HG02588 (cell line): ENCODE results near the gene SPPL2B.
"Not testable (repeated sequence)": the region's sequence is repeated elsewhere in the genome, so short reads cannot be mapped to it uniquely, and the experiment has no call there.

Source experiments
- ATAC-seq: cut with Tn5 transposase; IDR thresholded peaks from one replicate; pipeline ENCODE4 v1.9.1; 2021; ENCODE audit warnings: mild to moderate bottlenecking, moderate library complexity; ENCODE audit not compliant: unreplicated experiment

SPPL2B gene

DNA sequence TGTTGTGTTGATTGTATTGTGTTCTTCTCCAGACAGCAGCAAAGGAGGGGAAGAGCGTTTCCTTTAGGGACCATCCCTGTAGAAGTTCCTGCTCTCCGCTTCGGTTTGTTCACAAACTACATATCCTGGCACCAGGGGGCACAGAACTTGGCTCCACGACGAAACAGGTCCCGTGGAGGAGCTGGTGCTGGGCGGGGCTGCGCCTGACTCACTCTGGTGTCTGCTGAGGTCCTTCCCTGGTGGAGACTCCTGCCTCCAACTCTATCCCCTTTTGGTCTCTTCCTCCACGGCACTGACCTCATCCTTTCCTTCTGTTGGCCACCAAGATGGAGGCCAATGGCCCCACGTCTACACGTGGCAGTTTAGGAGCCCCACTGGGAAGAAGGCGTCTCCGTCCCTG is 46.3 kb downstream of the SPPL2B start:
- no peak for ATAC-seq

DNA sequence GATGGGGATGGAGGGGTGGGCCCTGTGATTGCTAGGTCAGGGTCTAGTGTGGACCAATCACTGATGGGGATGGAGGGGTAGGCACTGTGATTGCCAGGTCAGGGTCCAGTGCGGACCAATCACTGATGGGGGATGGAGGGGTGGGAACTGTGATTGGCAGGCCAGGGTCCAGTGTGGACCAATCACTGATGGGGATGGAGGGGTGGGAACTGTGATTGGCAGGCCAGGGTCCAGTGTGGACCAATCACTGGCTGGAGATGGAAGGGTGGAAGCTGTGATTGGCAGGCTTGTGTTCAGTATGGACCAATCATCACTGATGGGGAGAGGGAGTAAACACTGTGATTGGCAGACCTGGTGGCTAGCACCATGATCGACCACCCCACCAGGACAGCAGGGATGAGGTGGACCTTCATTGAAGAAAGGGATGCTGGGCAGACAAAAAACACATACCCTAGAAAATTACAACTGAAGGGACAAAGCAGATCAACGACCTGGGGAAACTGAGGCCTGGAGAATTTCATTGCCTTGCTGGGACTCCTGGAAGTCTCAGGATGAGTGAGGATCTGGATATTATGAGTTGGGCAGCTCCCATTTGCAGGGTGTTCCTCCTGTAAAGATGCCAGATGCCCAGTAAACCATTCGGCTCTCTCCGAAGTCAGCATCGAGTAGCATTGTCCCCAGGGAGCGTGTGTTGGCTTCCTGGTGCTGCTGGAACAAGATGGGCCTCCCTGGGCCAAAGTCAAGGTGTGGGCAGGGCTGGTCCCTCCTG is 47.1 kb downstream of the SPPL2B start:
- no peak for ATAC-seq

DNA sequence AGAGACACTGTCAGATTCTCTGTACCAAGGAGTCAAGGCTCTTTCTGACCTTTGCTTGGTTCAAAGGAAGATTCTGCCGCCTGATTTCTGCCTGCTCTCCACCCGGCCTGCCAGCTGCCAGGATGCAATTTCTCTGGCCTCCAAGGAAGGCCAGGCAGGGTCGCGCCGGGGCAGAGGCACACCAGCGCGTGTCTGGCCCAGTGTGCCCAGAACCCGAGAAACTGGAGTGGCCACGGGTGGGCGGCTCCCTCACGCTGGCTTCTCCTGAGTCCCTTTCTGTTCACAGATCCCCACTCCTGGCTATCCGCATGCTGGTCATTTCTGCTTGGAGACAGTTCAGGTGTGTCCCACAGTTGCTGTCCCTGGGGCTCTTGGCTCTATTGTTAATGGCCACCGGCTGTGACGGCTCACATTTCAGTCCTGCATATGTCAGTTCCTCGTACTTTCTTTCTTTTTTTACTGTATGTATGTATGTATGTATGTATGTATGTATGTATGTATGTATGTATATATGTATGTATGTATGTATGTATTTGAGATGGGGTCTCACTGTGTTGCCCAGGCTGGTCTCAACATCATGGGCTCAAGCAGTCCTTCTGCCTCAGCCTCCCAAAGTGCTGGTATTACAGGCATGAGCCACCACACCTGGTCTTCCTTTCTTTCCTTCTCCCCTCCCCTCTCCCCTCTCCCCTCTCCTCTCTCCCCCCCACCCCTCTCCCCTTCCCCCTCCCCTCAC is 48.5 kb downstream of the SPPL2B start:
- no peak for ATAC-seq

DNA sequence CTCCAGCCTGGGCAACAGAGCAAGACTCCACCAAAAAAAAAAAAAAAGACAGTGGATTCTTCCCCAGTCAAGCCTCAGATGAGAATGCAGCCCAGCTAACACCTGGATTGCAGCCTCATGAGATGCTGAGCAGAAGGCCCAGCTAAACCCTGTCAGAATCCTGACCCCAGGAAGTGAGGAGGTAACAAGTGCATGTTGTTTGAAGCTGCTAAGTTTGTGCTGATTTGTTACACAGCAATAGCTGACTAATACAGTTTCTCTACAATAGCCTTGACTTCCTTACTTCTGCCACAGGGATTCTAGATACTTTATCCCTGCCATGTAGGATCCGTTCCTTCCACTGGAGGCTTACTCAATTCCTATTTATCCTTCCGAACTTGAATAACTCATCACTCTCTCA is 52.1 kb downstream of the SPPL2B start:
- no peak for ATAC-seq

DNA sequence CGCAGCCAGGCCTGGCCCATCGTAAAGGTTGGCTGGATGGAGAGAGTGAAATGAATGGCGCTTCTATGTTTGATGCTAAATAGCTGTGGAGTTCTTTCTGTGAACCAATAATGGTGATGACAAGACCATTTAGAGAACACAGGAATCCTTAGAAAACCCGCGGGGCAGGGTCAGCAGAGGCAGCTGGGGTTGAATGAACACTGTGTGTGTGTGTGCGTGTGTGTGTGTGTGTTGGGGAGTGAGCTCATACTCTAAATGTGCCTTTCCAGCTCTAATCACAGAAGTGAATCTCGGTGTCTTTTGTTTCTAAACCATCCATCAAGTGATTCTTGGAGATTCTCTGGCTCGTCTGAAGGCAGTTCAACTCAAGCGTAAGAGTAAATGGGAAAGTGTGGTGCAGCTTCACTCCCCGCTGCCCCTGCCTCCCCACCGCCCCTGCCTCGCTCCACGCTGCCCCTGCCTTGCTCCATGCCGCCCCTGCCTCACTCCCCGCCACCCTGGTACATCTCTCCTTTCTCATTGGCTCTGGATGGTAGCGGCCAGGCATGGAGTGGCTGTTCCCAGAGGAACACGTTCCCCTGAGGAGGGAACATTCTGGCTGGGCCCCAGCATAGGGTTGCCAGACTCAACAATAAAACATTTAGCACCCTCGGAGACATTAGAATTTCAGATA is 52.8 kb downstream of the SPPL2B start:
- ATAC-seq, result no peak

DNA sequence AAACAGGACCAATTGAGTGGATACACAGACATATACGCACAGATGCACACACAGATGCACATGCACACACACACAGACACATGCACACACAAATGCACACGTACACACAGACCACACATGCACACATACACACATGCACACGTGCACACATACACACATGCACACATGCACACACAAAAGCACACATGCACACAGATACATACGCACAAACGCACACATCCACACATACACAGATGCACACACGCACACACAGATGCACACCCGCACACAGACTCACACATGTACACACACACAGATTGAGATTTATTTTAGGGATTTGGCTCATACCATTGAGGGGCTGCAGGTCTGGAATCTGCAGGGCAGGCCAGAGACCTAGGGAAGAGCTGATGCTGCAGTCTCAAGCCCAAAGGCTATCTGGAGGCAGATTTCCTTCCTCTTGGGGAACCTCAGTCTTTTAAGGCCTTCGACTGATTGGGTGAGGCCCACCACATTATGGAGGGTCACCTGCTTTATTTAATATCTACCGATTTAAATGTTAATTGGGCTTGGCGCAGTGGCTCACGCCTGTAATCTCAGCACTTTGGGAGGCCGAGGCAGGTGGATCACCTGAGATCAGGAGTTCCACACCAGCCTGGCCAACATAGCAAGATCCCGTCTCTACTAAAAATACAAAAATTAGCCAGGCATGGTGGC is 54.2 kb downstream of the SPPL2B start:
- no peak for ATAC-seq

DNA sequence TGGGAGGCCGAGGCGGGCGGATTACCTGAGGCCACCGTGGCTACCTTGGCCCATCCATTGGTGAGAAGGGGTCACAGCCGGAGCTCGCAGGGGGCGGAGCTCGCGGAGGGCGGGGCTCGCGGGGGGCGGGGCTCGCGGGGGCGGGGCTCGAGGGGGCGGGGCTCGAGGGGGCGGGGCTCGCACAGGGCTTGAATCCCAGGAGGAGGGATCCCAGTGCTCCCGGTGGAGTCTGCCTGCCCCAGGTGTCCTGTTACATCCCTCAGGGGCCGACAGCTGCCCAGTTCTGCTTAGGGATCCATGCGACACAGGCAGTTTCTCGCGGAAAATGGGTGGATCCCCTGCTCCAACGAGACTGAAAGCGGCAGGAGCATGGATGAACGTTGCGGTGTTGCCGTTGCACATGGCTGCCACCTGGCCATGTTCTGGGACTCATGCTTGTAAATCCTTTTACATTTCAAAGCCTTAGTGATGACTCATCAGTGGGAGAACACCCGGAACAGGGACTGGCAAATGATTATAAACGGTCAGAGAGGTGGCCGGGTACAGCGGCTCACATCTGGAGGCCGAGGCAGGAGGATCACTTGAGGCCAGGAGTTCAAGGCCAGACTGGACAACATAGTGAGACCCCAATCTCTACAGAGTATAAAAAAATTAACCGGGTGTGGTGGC is 56.7 kb downstream of the SPPL2B start:
- no peak for ATAC-seq

DNA sequence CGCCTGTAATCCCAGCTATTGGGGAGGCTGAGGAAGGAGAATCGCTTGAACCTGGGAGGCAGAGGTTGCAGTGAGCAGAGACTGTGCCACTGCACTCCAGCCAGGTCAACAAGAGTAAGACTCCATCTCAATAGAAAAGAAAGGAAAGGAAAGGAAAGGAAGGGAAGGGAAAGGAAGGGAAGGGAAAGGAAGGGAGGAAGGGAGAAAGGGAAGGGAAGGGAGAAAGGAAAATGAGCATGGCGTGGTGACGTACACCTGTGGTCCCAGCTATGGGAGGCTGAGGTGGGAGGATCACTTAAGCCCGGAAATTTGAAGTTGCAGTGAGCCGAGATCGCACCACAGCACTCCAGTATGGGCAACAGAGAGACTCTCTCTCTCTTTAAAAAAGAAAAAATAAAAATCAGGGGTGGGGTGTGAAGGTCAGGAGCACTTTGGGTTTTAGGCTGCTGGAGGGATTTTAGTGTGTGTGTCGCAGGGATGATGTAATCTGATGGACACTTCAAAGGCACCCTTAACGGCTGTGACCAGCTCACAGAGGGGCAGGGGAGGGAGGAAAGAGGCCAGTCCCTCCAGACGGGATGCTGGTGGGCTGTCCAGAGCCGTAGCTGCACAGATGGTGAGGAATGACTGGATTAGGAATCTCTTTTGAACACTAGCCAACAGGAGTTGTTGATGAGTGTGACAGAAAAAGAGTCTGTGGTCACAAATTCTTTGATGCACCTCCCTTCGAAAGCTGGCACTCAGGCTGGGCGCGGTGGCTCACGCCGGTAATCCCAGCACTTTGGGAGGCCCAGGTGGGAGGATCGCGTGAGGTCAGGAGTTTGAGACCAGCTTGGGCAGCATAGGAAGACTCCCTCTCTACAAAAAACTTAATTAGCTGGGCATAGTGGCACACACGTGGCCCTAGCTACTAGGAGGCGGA is 59.1 kb downstream of the SPPL2B start:
- no peak for ATAC-seq

DNA sequence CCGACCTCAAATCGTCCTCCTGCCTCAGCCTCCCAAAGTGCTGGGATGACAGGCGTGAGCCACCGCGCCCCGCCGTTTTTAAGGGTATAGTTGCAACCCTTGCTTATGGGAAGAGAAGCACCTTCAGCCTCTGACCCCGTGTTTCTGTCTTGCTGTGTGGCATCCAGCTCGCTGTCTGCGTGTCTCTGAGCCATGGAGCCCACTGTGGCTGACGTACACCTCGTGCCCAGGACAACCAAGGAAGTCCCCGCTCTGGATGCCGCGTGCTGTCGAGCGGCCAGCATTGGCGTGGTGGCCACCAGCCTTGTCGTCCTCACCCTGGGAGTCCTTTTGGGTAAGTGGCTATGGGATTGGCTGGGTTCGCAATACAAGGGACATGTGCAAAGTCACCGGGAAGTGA is 61.1 kb downstream of the SPPL2B start:
- ATAC-seq, result no peak

DNA sequence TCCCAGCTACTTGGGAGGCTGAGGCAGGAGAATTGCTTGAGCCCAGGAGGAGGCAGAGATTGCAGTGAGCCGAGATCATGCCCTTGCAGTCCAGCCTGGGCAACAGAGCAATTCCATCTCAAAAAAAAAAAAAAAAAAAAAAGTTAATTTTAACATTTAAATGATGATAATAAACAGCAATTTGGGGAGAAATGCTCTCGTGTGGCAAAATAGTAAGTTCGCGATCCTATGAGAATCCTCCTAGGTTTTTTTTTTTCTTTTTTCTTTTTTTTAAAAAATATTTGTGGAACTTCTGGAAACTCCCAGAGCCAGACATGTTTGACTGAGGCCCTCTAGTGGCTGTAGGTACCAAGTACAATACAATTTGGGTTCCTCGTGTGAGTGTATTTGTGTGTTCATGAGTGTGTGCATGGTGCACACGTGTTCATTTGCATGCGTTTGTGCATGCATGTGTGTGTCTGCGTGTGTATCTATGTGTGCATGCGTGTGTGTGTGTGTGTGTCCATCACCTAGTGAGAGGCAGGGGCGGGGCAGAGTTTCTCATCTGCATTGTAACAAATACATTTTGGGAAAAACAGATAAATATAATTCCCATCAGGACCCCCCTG is 62.7 kb downstream of the SPPL2B start:
- ATAC-seq, result no peak

DNA sequence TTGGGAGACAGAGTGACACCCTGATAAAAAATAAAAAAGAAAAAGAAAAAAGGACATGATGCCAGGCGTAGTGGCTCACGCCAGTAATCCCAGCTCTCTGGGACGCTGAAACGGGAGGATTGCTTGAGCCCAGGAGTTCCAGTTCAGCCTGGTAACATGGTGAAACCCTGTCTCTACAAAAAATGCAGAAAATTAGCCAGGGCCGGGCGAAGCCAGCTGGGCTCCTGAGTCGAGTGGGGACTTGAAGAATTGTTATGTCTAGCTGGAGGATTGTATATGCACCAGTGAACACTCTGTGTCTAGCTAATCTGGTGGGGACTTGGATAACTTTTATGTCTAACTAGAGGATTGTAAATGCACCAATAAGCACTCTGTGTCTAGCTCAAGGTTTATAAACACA is 63.9 kb downstream of the SPPL2B start:
- no peak for ATAC-seq

DNA sequence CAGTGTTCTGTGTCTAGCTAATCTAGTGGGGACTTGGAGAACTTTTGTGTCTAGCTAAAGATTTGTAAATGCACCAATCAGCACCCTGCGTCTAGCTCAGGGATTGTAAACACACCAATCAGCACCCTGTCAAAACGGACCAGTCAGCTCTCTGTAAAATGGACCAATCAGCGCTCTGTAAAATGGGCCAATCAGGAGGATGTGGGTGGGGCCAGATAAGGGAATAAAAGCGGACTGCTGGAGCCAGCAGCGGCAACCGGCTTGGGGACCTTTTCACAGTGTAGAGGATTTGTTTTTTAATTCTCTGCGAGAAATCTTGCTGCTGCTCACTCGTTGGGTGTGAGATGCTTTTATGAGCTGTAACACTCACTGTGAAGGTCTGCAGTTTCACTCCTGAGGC is 64.4 kb downstream of the SPPL2B start:
- ATAC-seq, result not testable (repeated sequence)

DNA sequence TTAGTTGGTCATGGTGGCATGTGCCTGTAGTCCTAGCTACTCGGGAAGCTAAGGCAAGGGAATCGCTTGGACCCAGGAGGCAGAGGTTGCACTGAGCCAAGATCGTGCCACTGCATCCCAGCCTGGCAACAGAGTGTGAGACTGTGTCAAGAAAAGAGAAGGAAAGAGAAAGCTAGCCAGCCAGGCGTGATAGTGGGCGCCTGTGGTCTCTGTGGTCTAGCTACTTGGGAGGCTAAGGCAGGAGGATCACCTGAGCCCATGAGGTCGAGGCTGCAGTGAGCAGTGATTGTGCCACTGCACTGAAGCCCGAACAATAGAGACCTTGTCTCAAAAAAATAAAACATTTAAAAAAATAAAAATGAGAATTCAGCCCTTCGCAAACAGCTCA is 65.6 kb downstream of the SPPL2B start:
- ATAC-seq, result no peak

DNA sequence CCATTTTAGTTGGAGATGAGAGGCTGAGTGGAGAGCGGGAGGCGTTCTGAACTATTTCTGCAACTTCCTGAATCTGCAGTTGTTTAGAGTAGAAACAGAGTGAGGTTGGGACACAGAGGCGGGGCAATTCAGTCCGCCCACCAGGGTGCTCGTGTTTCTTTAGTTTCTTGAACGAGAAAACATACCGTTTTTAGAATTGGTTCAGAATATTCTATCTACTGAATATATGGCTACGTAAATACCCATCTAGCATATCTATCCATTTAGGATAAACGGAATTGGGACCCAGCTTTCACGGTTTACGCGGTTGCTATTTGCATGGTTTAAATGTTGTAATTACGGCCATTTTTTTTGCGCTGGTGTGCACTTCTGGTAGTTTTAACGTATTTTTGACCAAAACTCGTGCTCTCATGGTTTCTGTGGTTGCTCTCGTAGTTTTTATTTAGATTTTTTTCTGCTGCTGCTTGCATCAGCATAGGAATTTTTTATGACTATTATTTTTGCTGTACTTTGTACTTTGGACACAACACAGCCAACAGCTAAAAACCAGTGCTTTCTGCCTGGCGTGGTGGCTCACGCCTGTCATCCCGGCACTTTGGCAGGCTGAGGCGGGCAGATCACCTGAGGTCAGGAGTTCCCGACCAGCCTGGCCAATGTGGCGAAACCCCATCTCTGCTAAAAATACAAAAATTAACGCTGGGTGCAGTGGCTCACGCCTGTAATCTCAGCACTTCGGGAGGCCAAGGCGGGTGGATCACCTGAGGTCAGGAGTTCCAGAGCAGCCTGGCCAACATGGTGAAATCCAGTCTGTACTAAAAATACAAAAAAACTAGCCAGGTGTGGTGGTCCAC is 66.2 kb downstream of the SPPL2B start:
- no peak for ATAC-seq

DNA sequence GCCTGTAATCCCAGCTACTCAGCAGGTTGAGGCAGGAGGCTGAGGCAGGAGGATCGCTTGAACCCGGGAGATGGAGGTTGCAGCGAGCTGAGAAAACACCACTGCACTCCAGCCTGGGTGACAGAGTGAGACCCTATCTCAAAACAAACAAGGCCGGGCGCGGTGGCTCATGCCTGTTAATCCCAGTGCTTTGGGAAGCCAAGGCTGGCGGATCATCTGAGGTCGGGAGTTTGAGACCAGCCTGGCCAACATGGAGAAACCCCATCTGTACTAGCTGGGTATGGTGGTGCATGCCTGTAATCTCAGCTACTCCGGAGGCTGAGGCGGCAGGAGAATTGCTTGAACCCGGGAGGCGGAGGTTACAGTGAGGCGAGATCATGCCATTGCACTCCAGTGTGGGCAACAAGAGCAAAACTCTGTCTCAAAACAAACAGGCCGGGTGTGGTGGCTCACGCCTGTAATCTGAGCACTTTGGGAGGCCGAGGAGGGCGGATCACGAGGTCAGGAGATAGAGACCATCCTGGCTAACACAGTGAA is 66.9 kb downstream of the SPPL2B start:
- ATAC-seq, result not testable (repeated sequence)

DNA sequence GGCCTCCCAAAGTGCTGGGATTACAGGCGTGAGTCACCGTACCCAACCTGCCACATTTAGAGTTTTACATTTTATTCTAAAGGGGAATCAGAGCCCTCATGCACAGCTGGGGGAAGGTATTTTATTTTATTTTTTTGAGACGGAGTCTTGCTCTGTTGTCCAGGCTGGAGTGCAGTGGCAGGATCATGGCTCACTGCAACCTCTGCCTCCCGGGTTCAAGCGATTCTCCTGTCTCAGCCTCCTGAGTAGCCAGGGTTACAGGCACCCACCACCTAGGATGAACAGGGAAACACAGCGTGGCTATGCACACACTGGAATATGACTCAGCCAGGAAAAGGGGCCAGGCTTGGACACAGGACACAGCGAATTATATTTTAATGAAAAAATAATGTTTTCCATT is 68.7 kb downstream of the SPPL2B start:
- not testable (repeated sequence) for ATAC-seq

DNA sequence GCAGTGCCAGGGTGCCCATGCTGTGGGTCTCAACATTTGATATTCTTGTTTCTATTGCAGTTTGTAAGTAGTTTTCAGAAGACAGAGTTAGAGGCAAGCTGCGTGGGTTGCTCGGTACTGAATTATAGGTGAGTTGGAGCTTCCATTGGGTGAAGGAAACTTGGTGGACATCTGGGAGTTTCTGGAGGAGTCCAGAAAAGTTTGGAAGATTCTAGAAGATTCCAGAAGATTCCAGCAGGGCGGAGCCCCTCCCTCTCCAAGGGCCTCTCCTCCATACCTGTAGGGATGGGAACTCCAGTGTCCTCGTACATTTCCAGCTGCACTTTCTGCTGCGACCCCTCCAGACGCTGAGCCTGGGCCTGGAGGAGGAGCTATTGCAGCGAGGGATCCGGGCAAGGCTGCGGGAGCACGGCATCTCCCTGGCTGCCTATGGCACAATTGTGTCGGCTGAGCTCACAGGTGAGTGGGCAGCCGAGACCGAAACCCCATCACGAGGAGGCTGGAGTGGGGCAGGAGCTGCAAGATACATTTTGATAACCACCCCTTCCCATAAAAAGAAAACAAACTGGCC is 70.3 kb downstream of the SPPL2B start:
- no peak for ATAC-seq

DNA sequence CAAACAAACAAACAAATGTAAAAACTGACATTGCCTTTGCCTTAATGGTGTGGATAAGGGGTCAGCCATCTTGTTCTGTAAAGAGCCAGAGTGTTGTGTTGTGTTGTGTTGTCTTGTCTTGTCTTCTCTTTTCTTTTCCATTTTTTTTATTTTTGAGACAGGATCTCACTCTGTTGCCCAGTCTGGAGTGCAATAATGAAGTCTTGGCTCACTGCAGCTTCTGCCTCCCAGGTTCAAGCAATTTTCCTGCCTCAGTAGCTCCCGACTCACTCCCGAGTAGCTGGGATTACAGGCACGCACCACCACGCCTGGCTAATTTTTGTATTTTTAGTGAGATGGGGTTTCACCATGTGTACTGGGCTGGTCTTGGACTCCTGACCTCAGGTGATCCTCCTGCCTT is 71.1 kb downstream of the SPPL2B start:
- ATAC-seq, result no peak
